Upper lobe of left lung (tissue), 4 donors: ENCODE results near the gene FAM110D.

Source experiments
- POLR2A ChIP-seq, 4 donors: fragments of 450-650 bp; IDR thresholded peaks; one replicate each; pipeline ENCODE4 v1.5.1; 2016 to 2017; ENCODE audit warnings: antibody characterized with exemption in 4 of 4, mild to moderate bottlenecking in 2 of 4
- TF ChIP-seq, protein P1 (sequence below), 6 experiments: fragments of 450-650 bp in 4 of 6; fragments of 200-600 bp in 2 of 6; sonication (generic) in 2 of 6; IDR thresholded peaks; one replicate each; pipeline ENCODE4 v1.5.1; 2016 to 2019; ENCODE audit warnings: antibody characterized with exemption in 6 of 6

DNA sequence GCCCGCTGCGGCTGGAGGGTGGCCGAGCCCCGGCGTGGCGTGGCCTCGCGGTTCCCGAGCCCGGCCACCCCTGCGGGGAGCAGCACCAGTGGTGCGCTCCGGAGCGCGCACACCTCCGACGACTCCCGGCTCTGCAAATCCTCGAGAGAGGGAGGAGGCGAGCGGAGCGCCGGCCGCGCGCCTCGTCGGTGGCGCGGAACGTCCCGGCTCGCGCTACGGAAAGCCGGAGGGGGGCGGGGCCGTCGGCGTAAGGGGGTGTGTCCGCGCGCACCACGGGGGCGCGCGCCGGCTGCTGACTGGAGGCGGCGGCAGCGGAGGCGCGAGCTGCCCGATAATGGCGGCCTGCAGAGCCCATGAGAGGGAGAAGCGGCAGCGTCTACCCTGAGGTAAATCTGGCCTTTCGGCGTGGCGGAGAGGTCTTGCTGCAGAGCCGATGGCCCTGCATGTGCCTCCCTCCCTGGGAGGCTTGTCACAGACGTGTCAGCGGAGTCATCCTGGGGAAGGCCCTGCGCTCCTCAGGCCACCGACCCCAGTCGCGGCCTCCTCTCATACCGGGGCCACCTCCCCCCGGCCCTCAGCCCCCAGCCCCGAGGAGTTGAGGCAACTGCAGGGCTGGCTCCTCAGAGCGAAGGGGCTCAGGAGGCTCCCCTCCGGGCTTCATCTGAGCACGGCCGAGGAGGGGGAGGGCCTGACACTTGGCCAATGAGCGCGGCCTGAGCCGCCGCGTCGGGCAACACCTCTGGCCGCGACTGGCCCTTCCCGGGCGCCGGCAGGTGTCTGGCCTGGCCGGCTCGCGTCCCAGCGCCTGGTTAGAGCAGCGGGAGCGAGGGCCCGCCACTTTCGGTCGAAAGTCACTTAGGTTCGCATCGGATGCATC, 47.1 kb upstream of the FAM110D start, which contains the start of gene PDIK1L:
- TF ChIP-seq, protein P1, sequence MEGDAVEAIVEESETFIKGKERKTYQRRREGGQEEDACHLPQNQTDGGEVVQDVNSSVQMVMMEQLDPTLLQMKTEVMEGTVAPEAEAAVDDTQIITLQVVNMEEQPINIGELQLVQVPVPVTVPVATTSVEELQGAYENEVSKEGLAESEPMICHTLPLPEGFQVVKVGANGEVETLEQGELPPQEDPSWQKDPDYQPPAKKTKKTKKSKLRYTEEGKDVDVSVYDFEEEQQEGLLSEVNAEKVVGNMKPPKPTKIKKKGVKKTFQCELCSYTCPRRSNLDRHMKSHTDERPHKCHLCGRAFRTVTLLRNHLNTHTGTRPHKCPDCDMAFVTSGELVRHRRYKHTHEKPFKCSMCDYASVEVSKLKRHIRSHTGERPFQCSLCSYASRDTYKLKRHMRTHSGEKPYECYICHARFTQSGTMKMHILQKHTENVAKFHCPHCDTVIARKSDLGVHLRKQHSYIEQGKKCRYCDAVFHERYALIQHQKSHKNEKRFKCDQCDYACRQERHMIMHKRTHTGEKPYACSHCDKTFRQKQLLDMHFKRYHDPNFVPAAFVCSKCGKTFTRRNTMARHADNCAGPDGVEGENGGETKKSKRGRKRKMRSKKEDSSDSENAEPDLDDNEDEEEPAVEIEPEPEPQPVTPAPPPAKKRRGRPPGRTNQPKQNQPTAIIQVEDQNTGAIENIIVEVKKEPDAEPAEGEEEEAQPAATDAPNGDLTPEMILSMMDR (IDR thresholded peaks at IDR 0.05) = no peak
- peak in 2 of 4 donors; percentile 47 to 75 for TF ChIP-seq POLR2A (IDR thresholded peaks at IDR 0.05)
